GM18867 (cell line): ENCODE data around the gene PRAMEF17.
"Not testable (repeated sequence)": the region's sequence is repeated elsewhere in the genome, so short reads cannot be mapped to it uniquely, and the experiment has no call there.

Experiments
- ATAC-seq: cut with Tn5 transposase; IDR thresholded peaks from one replicate; pipeline ENCODE4 v1.9.1; 2021; ENCODE audit warnings: mild to moderate bottlenecking, moderate library complexity; ENCODE audit not compliant: unreplicated experiment

The PRAMEF17 gene

DNA sequence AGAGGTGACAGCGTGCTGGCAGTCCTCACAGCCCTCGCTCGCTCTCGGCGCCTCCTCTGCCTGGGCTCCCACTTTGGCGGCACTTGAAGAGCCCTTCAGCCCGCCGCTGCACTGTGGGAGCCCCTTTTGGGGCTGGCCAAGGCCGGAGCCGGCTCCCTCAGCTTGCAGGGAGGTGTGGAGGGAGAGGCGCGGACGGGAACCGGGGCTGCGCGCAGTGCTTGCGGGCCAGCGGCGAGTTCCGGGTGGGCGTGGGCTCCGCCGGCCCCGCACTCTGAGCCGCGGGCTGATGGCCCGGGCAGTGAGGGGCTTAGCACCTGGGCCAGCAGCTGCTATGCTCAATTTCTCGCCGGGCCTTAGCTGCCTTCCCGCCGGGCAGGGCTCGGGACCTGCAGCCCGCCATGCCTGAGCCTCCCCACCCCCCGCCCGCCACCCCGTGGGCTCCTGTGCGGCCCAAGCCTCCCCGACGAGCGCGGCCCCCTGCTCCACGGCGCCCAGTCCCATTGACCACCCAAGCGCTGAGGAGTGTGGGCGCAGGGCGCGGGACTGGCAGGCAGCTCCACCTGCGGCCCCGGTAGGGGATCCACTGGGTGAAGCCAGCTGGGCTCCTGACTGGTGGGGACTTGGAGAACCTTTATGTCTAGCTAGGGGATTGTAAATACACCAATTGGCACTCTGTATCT is 49.8 kb downstream of the PRAMEF17 start:
- not testable (repeated sequence) for ATAC-seq
